ENCODE data around the gene EIF4G3. TPM values are rescaled to one million over a fixed set of nuclear protein-coding genes. Genes with fewer than 3 reads are reported as not detected.
"Not testable (repeated sequence)": the region's sequence is repeated elsewhere in the genome, so short reads cannot be mapped to it uniquely, and the experiment has no call there.

EIF4G3 gene
- polyA plus RNA-seq, 5 donors = 46.6 to 70.3 (median 63.5) TPM

GRCh38 chr1:21153388-21153787 lies 23.3 kb downstream of the EIF4G3 start:
- DNase-seq = no peak

- DNase-seq = no peak
Observed at GRCh38 chr1:21152423-21153100, 24.1 kb downstream of the EIF4G3 start.

- peak; percentile 25 to 49 for DNase-seq
Observed at GRCh38 chr1:21149855-21150432, 26.8 kb downstream of the EIF4G3 start.

- DNase-seq = peak; percentile 51 to 68
Observed at GRCh38 chr1:21149430-21149854, 27.3 kb downstream of the EIF4G3 start.

- no peak for DNase-seq
Observed at GRCh38 chr1:21143752-21144151, 32.9 kb downstream of the EIF4G3 start.

- no peak for DNase-seq
Observed at GRCh38 chr1:21143138-21143537, 33.6 kb downstream of the EIF4G3 start.

- DNase-seq = peak in 1 of 2 donors; percentile 9
Observed at GRCh38 chr1:21141030-21141429, 35.7 kb downstream of the EIF4G3 start.

- DNase-seq = no peak
Observed at GRCh38 chr1:21139601-21140000, 37.1 kb downstream of the EIF4G3 start.

GRCh38 chr1:21136344-21136743 lies 40.4 kb downstream of the EIF4G3 start:
- not testable (repeated sequence) for DNase-seq

- DNase-seq = no peak
Observed at GRCh38 chr1:21131200-21131599, 45.5 kb downstream of the EIF4G3 start.

GRCh38 chr1:21129407-21129806 lies 47.3 kb downstream of the EIF4G3 start:
- DNase-seq = no peak

- no peak for DNase-seq
Observed at GRCh38 chr1:21126324-21126723, 50.4 kb downstream of the EIF4G3 start.

GRCh38 chr1:21124846-21125245 lies 51.9 kb downstream of the EIF4G3 start:
- DNase-seq = no peak

- DNase-seq = no peak
Observed at GRCh38 chr1:21123287-21123948, 53.3 kb downstream of the EIF4G3 start.

GRCh38 chr1:21121764-21122471 lies 54.8 kb downstream of the EIF4G3 start:
- DNase-seq = no peak

GRCh38 chr1:21118167-21118566 lies 58.5 kb downstream of the EIF4G3 start:
- no peak for DNase-seq

GRCh38 chr1:21117597-21118001 lies 59.1 kb downstream of the EIF4G3 start:
- no peak for DNase-seq

- no peak for DNase-seq
Observed at GRCh38 chr1:21117159-21117558, 59.5 kb downstream of the EIF4G3 start.

GRCh38 chr1:21115098-21115760 lies 61.5 kb downstream of the EIF4G3 start:
- no peak for DNase-seq

- DNase-seq = no peak
Observed at GRCh38 chr1:21114431-21114830, 62.3 kb downstream of the EIF4G3 start.

- DNase-seq = no peak
Observed at GRCh38 chr1:21110163-21110562, 66.5 kb downstream of the EIF4G3 start.

GRCh38 chr1:21106709-21107108 lies 70.0 kb downstream of the EIF4G3 start:
- DNase-seq = no peak
